ENCODE measurements around the gene FERMT1.
"Not testable (repeated sequence)": the region's sequence is repeated elsewhere in the genome, so short reads cannot be mapped to it uniquely, and the experiment has no call there.

FERMT1 gene

DNA sequence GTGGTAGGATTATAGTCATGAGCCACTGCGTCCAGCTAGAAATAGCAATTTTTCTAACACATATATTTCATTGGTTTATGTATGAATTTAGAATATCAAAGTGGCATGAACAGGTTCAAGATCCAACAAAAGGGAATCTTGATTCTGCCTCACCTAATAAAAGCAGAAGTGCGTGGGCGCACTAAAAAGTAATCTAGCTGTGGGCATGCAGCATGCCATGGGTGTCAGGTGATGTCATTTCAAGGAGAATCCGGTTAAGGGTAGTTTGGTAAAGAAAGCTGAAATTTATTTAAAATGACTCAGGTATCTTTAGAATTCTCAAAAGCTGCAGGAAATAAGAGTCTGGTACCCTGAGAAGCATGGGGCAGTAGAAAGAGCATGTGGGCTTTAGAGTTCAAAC, 86.6 kb downstream of the FERMT1 start:
- DNase-seq: no peak

DNA sequence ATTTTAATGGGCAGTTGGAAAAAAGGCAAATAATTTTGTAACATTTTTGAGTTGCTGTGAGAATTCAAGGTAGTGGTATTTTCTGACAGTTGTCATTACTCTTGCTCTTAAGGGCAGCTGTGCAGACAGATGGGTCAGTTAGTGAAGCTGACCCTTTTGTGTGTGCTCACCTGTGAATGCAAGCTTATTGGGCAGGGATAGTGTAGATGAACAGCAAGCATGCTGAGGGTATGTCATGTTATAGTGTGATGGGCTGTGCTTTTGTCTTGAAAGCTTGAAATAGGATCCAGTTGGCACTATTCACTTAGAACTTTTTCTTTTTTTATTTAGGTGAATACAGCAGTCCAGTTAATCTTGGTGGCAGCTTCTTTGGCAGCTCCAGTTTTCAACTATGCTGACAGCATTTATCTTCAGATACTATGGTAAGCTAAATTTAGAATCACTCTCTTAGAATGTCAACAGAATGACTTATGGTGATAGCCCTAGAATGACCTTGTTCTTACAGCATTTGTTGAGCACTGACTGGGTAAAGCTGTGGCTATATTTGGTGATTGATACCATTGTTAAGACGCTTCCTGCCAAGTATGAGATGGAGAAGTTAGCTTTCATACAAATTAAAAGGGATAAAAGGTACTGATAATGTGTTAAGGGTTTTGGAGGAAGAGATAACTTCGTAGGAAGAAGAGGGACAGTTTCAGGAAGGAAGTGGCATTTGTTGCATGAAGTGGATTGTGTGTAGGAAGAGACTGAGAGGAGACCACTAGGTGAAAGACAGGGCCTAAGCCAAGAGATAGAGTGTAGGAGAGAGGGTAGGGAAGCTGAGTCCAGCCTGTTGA, 88.5 kb downstream of the FERMT1 start:
- no peak for DNase-seq

DNA sequence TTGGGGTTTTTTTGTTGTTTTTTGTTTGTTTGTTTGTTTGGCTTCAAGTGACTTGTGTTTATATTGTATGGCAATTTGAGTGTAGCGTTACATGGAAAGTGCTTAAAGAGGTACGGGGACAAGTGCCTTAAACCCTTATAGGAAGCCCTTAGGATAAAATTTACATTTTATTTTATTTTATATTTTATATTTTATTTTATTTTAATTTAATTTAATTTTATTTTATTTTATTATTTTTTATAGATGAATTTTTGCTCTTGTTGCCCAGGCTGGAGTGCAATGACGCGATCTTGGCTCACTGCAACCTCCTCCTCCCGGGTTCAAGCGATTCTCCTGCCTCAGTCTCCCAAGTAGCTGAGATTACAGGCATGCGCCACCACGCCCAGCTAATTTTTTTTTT, 89.9 kb downstream of the FERMT1 start:
- DNase-seq: not testable (repeated sequence)

DNA sequence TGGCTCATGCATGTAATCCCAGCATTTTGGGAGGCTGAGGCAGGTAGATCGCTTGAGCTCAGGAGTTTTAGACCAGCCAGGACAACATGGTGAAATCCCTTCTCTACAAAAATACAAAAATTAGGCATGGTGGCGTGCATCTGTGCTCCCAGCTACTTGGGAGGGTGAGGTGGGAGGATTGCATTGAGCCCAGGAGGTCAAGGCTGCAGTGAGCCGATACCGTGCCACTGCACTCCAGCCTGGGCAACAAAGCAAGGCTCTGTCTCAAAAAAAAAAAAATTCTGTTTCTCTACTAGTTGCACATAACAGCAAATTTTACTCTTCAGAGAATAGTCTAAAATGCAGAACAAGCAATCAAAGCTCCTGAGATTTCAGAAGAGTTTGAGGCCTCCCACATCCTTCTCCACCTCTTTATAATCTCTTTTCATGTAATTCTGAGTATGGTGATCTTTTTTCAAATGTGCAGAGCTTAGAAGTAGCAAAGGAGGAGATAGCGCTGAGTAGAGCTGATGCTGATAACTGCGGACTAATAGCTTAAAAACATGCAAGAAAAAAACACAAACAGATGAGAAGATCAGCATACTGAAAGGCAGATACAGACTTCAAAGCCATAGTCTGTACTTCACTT, 92.3 kb downstream of the FERMT1 start:
- no peak for DNase-seq

DNA sequence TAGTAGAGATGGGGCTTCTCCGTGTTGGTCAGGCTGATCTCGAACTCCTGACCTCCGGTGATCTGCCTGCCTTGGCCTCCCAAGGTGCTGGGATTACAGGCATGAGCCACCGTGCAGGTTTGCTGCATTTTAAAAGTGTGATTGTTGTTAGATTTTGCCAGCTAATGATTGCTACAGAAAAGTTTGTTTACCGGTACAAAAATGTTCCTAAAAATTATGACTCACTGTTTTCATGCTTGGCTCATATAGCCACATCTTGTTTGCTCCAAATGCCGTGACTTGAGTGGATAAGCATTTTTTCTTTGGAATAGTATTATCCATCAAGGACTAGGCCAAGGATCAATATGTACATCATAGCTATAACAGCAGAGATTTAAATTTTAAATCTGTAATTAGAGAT, 93.3 kb downstream of the FERMT1 start:
- DNase-seq: no peak

DNA sequence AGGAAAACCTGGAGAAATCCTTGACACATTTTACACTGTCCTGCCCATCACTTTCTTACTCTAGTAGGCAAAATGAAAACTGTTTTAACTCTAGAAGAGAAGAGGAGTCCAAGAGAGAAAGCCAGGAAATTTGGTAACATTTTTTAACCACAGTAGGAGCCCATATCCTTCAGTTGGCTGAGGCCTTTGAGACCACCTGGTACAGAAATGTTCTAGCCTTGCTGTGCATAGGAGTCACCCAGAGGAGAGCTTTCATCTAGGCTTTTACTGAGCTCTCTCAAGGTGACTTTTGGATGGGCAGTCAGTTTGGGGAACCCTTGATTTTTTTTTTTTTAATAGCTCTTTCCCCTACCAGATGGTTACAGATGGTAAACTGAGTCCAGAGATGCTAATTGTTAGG, 94.0 kb downstream of the FERMT1 start:
- no peak for DNase-seq

DNA sequence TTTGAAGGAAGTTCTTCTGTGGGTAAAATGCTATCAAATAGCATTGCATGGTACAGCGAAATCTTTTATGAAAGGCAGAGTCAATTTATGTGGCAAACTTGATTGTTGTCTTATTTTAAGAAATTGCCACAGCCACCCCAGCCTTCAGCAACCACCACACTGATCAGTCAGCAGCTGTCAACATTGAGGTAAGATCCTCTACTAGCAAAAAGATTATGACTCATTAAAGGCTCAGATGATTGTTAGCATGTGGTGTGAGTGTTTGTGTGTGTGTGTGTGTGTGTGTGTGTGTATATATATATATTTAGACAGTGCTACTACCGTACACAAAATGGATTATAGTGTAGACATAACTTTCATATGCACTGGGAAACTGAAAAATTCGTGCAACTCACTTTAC, 96.8 kb downstream of the FERMT1 start:
- DNase-seq: peak; percentile 55

Measured in DMS53 (cell line).